ENCODE measurements around the gene EFHC2.

EFHC2 gene, protein sequence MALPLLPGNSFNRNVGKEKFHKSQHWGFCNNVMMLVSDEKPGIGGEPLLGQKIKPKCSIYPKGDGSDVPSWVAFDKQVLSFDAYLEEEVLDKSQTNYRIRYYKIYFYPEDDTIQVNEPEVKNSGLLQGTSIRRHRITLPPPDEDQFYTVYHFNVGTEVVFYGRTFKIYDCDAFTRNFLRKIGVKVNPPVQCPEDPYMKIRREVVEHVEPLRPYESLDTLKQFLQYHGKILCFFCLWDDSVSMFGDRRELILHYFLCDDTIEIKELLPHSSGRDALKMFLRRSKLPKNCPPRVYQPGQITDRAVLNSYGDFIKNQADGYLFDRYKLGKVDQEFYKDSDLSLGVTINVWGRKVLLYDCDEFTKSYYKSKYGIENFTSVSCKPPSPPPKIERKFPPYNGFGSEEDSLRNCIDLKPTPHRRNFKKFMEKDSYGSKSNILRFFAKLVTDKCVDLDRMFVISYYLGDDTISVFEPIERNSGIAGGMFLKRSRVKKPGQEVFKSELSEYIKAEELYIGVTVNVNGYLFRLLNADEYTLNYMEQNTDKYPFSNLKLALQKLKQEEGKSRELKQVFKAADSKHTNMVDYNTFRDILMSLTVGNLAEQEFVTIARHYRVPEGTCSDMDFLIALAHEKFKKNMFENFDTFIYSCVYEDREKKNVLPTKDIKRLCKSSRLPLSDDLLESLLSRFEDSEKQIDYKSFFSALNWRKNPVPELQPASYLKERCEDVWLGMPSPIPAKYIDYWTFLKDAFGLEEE

DNA sequence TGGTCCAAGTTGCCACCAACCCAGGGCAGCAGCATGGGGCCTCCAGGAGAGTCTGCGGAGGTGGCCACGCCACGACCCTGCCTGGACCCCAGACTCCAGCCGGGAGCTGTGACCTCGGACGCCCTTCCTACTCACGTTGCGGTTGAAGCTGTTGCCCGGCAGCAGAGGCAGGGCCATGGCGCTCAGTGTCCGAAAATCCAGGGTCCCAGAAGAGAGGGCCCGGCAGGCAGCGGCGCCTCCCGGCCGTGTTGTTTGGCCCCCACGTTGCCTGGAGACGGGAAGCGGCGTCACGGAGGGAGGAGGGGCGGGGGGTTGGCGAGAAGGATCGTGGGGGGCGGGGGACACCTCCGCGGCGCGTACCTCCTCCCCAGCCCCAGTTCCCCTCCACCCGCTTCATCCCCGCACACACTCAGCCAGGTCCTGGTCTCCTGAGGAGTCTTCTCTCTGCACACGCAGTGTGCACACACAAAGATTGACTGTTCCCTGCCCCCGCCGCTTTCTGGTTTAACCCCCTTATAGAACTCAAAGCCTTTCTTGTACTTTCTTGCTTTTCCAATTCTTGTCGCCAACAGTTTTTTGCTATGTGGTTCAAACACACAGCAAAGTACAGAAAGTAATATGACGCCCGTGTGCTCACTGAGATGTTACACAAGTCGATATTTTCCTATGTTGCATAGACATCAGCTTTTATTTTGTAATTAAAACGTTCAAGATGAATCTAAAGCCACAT lies at the start of gene EFHC2:
EFHC2 (minus strand) TSS at position 261 of the 730 bp plus-strand sequence; CDS start at position 177, 84 bp downstream.
- peak; percentile 45 for DNase-seq (ENCODE audit: low spot score)

DNA sequence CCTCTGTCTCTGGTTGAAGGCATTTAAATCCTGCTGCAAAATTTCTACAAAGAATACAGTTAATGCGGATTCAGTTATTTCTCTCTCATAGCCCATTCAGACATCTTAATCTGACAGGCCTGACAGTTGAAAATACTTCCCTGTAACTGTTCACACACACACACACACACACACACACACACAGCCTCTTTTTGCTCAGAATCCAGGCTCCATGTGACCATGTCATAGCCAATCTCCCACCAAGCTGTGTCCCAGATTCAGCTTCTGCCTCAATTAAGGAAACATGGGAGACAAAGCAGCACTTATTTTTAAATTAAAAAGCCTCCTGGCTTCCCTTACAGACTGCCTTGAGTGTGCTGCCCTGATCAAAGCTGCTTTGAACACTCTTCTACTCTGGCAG lies 49.3 kb upstream of the EFHC2 start:
- DNase-seq (ENCODE audit: low spot score), result no peak

DNA sequence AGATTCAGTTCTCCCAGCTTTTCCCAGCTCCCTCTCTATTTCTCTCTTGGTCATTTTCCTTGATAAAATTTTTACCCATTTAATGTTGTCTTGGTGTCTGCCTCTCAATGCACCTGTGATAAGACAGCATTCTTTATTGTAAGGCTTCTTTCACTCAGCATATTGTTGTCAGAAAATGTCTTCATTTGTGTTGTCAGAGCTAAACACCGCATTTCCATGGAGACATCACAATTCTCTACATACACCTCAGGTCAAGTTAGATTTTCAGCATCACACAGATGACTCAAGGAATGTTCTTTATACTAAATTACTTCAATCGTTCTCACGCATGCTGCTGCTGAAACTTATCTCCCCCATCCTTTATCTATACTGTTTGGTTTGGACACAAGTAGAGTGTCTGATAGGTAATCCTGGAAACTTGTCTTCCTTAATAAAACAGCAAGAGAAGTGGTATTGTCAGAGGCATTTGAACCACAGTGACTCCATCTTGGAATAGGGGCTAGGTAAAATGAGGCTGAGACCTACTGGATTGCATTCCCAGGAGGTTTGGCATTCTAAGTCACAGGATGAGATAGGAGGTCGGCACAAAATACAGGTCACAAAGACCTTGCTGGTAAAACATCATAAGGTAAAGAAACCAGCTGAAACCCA lies 41.3 kb upstream of the EFHC2 start:
- DNase-seq (ENCODE audit: low spot score), result no peak

- DNase-seq (ENCODE audit: low spot score), result no peak
These were observed 39.4 kb upstream of the EFHC2 start for GRCh38 chrX:44382871-44383270.

DNA sequence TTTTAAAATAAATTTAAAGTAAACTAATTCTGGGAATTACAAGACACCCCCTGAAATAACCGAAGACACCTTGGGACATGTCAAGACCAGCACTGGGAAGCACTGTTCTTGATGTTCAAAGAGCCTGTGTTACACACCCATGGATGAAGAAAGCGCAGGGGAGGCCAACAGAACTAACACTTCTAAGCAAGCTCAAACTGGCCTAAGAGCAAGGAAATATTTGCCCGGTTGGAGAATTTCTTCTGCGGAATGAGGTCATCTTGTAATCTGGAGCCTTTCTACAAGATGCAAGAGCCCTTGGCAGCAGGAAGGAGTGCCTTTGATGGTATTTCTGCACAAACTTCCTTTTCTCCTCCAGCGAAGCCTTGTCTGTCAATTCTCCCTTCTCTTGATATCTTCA lies 9.3 kb upstream of the EFHC2 start:
- no peak for DNase-seq (ENCODE audit: low spot score)

- no peak for DNase-seq (ENCODE audit: low spot score)
These were observed 6.1 kb upstream of the EFHC2 start for GRCh38 chrX:44349561-44349960.

GRCh38 chrX:44344687-44345086 lies 1.2 kb upstream of the EFHC2 start:
- peak; percentile 3 for DNase-seq (ENCODE audit: low spot score)

DNA sequence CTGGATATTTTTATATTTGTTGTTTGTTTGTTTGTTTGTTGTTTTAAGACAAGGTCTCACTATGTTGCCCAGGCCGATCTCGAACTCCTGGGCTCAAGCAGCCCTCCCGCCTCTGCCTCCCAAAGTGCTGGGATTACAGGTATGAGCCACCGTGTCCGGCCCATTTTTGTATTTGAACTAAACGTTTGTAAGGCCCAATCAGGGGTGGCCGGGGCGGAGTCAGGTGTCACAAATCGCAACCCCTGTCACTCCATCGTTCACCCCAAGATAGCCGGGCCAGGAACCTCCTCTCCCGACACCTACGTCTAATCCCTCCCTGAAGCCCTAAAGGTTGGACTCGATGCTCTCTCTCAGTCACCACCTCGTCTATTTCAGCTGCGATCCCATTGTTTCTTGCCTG lies 722 bp upstream of the EFHC2 start:
- peak; percentile 2 for DNase-seq (ENCODE audit: low spot score)

- DNase-seq (ENCODE audit: low spot score), result no peak
These were observed 606 bp downstream of the EFHC2 start for GRCh38 chrX:44342866-44343265.

DNA sequence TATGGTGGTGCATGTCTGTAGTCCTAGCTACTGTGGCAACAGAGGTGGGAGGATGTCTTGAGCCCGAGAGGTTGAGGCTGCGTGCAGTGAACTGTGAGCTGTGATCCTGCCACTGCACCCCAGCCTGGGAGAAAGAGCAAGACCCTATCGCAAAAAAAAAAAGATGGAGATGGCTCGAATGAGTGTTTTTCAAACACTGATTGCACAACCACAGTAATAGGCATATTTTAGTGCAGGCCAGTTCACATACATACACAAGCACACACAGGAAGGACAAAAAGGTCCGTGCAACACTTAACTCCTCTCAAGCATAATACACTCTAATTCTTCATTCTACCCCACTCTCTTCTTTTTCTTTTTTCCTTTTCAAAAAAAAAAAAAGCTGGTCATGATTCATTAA lies 5.1 kb downstream of the EFHC2 start:
- no peak for DNase-seq (ENCODE audit: low spot score)

GRCh38 chrX:44332437-44332836 lies 11.0 kb downstream of the EFHC2 start:
- no peak for DNase-seq (ENCODE audit: low spot score)

GRCh38 chrX:44330227-44330626 lies 13.2 kb downstream of the EFHC2 start:
- no peak for DNase-seq (ENCODE audit: low spot score)

- DNase-seq (ENCODE audit: low spot score), result no peak
These were observed 23.9 kb downstream of the EFHC2 start for GRCh38 chrX:44319550-44319949.

DNA sequence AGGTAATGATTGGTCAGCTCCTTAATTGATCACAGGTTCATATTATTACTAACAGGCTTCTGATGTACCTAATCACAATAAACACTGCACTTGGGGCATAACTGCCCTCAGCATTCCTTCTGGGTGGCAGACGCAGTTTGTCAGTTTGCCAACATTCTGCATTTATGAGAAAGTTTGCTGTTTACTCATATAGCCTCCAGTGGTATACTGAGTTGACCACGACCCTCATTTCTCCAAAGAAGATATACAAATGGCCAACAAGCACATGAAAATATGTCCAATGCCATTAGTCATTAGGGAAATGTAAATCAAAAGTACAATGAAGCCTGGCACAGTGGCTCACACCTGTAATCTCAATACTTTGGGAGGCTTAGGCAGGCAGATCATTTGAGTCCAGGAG lies 26.3 kb downstream of the EFHC2 start:
- DNase-seq (ENCODE audit: low spot score), result no peak

GRCh38 chrX:44314808-44315207 lies 28.7 kb downstream of the EFHC2 start:
- DNase-seq (ENCODE audit: low spot score), result no peak

GRCh38 chrX:44314259-44314734 lies 29.2 kb downstream of the EFHC2 start:
- DNase-seq (ENCODE audit: low spot score), result peak; percentile 2

DNA sequence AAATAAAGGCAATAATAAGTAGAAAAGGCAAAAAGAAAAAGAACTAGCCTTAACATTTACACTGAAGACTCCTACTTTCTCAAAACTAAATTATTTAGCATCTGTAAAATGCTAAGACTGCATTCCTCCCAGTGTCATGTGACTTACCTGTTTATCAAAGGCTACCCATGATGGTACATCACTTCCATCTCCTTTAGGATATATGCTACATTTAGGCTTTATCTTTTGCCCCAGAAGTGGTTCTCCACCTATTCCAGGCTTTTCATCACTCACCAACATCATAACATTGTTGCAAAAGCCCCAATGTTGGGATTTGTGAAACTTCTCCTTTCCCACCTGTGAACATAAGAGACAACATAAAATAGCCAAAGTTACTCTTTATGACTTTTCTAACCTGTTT lies 31.1 kb downstream of the EFHC2 start:
- DNase-seq (ENCODE audit: low spot score), result no peak

DNA sequence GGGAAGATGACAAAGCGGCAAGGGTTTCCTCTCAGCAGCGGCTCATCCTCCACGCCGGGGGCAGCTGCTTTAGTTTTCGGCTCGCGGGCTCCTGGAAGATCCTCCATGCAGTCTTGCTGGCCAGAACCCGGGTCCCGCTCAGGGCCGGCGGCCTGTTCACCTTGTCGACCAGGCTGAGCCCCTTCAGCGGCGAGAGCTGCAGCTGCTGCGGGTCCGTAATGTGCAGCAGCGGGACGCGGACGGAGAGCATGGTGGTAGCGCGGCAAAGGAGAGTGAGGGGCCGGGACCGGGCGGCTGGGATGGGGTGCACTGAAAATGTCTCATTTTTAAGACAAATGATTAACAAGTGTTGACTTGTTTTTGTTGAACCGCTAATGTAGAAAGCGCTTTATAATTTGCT lies 33.2 kb downstream of the EFHC2 start:
- no peak for DNase-seq (ENCODE audit: low spot score)

DNA sequence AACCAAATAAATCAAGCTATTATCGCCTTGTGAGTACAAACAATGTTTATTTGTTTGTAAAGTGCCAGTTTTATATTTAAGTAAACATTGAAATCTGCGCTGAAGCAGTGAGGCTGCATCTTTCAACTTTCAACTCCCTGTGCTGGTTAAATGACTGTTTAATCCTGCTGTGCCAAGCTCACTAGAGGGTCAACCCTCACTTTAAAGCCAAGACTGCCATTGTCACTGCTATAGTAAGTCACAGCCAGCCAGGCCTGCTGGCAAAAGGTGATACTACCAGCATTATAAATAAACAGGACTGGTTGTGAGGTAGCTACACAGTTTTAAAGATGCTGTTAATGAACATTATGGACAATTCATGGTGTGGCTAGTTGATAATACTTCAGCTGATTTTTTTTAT lies 34.6 kb downstream of the EFHC2 start:
- no peak for DNase-seq (ENCODE audit: low spot score)

GRCh38 chrX:44306356-44306755 lies 37.1 kb downstream of the EFHC2 start:
- DNase-seq (ENCODE audit: low spot score), result no peak

DNA sequence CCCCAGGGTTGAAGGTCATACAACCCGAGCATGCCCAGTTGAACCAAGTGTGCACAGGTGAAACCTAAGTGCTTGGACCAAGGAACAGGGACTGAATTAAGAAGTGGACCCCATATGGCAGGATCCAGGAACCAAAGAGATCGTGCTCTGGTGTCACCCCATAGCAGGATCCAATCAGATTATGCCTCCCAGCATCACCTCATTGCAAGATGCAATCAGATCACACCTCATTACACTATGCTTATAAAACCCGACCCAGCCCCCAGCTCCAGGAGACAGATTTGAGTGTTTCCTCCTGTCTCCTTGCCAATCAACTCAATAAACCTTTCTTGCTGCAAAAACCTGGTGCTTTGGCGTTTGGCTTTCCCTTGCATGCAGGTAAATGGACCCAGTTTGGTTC lies 37.6 kb downstream of the EFHC2 start:
- DNase-seq (ENCODE audit: low spot score), result no peak

- DNase-seq (ENCODE audit: low spot score), result no peak
These were observed 40.4 kb downstream of the EFHC2 start for GRCh38 chrX:44303119-44303518.
